ENCODE data around the gene ACRV1.
"Not testable (repeated sequence)": the region's sequence is repeated elsewhere in the genome, so short reads cannot be mapped to it uniquely, and the experiment has no call there.

Gene ACRV1

DNA sequence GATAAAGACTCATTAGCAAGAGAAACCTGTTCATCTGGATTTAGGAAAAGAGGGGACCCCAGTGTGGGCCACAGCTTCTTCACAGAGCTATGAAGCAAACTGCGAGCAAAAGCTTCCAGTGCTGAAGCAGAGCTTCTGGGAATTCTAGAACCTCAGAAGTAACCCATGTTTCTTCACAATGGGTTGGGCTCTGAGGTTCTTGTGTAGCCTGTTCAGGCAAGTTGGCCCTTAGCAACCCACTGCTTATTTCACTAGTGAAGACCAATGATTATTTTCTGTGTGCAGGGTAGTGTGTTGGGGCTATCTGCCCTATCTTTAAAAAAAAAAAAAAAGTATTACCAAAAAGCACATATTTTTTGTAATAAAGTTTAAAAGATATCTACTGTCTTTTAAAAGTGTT, at the start of gene ACRV1:
TSS of gene ACRV1 (minus strand) at position 101 of the 400 bp plus-strand sequence. CDS start at position 34, 67 bp downstream.
- Mint-ChIP-seq H3K4me3 (no peak within 1 kb of the TSS), H3K4me1 (no peaks in the 10 kb centered on the region), H3K36me3 (peaks cover 7 to 11% of the 10 kb centered on the region in 2 donors), H3K27me3 (no peaks in the 10 kb centered on the region), H3K9me3 (no peaks in the 10 kb centered on the region), H3K27ac (no peak within 1 kb of the TSS)
- ATAC-seq (replicated peaks): no peak
- no peak for DNase-seq

DNA sequence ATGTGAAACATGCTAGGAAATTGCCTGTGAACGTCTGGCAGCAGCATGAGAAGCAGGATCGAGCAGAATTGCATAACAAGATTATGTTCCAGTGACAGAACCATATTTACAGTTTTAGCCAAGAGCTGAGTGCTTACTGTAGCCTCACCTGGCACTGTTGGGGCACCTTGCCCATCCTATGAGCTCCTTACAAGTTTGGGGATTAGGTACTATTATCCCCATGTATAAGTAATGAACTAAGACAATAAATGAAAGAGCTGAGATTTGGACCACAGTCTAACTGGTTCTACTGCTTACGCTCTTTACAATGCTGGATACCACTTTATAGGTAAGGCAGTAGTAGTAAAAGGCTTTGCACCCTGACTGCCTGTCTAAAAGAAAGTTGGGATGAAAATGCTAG, 48.3 kb upstream of the ACRV1 start:
- Mint-ChIP-seq H3K9me3 (no peaks in the 10 kb centered on the region), H3K36me3 (no peaks in the 10 kb centered on the region), H3K27ac (no peak overlapping the region), H3K27me3 (peaks cover 8 to 11% of the 10 kb centered on the region in 2 donors), H3K4me1 (no peaks in the 10 kb centered on the region), H3K4me3 (no peak overlapping the region)
- ATAC-seq (replicated peaks) (no peak), DNase-seq (no peak)

- Mint-ChIP-seq H3K27me3 (peaks cover 13 to 19% of the 10 kb centered on the region in 2 donors), H3K4me1 (no peaks in the 10 kb centered on the region), H3K9me3 (no peaks in the 10 kb centered on the region), H3K27ac (no peak overlapping the region), H3K4me3 (no peak overlapping the region), H3K36me3 (no peaks in the 10 kb centered on the region)
- no peak for DNase-seq
- ATAC-seq (replicated peaks): peak; percentile 34 to 58
Measured at GRCh38 chr11:125724125-125724524, 43.5 kb upstream of the ACRV1 start.

GRCh38 chr11:125720781-125721180, 40.1 kb upstream of the ACRV1 start:
- peaks cover 0 to 2% of the 10 kb centered on the region in 2 donors for H3K36me3 Mint-ChIP-seq
- H3K27ac Mint-ChIP-seq: no peak overlapping the region
- H3K4me1 Mint-ChIP-seq: no peaks in the 10 kb centered on the region
- peaks cover 10 to 14% of the 10 kb centered on the region in 2 donors for H3K27me3 Mint-ChIP-seq
- H3K4me3 Mint-ChIP-seq: no peak overlapping the region
- ATAC-seq (replicated peaks) (no peak), DNase-seq (no peak)
- peaks cover 0 to 3% of the 10 kb centered on the region in 2 donors for H3K9me3 Mint-ChIP-seq

DNA sequence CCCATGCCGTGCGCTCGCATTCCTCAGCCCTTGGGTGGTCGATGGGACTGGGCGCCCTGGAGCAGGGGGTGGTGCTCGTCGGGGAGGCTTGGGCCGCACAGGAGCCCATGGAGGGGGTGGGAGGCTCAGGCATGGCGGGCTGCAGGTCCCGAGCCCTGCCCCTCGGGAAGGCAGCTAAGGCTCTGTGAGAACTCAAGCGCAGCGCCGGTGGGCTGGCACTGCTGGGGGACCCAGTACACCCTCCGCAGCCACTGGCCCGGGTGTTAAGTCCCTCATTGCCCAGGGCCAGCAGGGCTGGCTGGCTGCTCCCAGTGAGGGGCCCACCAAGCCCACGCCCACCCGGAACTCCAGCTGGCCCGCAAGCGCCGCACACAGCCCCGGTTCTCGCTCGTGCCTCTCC, 24.0 kb upstream of the ACRV1 start:
- not testable (repeated sequence) for ATAC-seq (replicated peaks); H3K9me3 Mint-ChIP-seq; DNase-seq; H3K27ac Mint-ChIP-seq; H3K36me3 Mint-ChIP-seq; H3K4me3 Mint-ChIP-seq; H3K4me1 Mint-ChIP-seq
- peaks cover 0 to 14% of the 10 kb centered on the region in 2 donors for H3K27me3 Mint-ChIP-seq

DNA sequence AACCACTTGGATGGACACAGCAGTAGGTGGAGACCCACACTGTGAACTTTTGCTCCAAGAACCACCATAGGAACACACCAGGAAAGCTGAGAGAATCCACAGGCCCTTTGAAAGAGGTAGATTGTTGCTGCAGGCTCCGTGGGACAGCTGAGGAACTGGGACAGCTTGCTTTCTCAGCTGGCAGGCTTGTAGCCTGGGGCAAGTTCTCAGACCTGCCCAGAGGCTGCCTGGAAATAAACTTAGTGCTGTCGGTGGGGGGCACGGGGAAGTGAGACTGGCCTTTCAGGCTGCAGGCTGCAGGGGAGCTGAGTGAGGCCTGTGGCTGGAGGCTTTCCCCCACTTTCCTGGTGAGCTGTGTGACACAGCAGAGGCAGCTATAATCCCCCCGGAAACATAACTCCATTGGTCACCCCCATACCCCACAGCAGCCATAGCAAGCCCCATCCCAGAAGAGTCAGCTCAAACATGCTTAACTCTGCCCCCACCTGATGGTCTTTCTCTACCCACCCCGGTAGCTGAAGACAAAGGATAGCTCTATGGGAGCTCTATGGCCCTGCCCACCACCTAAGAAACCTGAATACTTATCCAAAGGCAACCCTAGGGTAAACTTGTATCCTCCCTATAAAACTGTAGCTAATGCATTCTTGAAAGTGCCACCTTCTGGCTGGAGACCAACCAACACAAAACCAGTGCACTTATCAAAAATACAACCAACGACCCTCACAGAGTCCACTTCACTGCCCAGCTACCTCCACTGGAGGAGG, 21.4 kb upstream of the ACRV1 start:
- Mint-ChIP-seq H3K36me3 (no peaks in the 10 kb centered on the region), H3K27ac (no peak overlapping the region), H3K4me1 (peaks cover 2 to 6% of the 10 kb centered on the region in 2 donors), H3K9me3 (peaks cover 4 to 5% of the 10 kb centered on the region in 2 donors), H3K4me3 (no peak overlapping the region), H3K27me3 (peaks cover 0 to 9% of the 10 kb centered on the region in 2 donors)
- ATAC-seq (replicated peaks) (peak in 1 of 2 donors; percentile 31), DNase-seq (no peak)

DNA sequence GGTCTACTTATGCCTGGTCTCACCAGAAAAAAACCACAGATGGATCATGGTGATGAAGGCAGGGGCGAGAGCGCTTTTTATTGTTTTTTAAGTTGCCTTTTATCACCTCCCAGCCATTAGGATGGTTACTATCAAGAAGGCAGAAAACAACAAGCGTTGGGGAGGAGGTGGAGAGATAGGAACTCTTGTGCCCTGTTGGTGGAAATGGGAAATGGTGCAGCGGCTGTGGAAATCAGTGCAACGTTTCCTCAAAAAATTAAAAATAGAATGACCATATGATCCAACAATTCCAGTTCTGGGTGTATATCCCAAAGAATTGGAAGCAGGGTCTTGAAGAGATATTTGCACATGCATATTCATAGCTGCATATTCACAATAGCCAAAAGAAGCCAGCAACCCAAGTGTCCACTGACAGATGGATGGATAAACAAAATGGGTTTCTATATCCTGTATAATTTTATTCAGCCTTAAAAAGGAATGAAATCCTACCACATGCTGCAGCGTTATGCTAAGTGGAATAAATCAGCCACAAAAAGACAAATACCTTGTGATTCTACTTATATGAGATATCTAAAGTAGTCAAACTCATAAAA, 20.5 kb upstream of the ACRV1 start:
- H3K36me3 Mint-ChIP-seq: no peaks in the 10 kb centered on the region
- no peak overlapping the region for H3K4me3 Mint-ChIP-seq
- peaks cover under 1 to 2% of the 10 kb centered on the region in 2 donors for H3K9me3 Mint-ChIP-seq

DNA sequence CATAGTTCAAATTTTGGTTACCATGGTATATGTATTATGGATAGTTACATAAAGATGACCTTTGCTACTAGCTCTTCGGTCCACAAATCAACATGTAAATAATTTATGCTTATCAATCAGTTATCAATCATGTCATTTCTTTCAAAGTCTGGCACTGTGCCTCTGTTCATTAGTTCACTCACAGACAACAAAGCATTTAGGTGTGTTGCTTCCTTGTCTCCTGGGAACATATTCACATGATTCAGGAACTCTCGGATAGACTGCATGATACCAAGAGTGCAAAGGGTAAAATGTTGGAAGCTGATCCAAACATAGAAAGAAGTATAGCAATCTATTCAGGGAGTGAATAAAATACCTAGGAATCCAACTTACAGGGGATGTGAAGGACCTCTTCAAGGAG, 14.3 kb upstream of the ACRV1 start:
- H3K27me3 Mint-ChIP-seq: no peaks in the 10 kb centered on the region
- H3K27ac Mint-ChIP-seq: no peak overlapping the region
- H3K36me3 Mint-ChIP-seq: no peaks in the 10 kb centered on the region
- H3K4me1 Mint-ChIP-seq: no peaks in the 10 kb centered on the region
- no peak for ATAC-seq (replicated peaks)
- no peaks in the 10 kb centered on the region for H3K9me3 Mint-ChIP-seq
- DNase-seq: no peak
- H3K4me3 Mint-ChIP-seq: no peak overlapping the region

More for the DNA sequence above, 20.5 kb upstream of the ACRV1 start:
- H3K27me3 Mint-ChIP-seq: peaks cover 0 to 3% of the 10 kb centered on the region in 2 donors
- H3K27ac Mint-ChIP-seq: no peak overlapping the region
- no peak for DNase-seq
- H3K4me1 Mint-ChIP-seq: peaks cover 2 to 6% of the 10 kb centered on the region in 2 donors
- ATAC-seq (replicated peaks): no peak

- Mint-ChIP-seq H3K4me3 (no peak overlapping the region), H3K9me3 (no peaks in the 10 kb centered on the region), H3K36me3 (no peaks in the 10 kb centered on the region), H3K27ac (no peak overlapping the region), H3K27me3 (no peaks in the 10 kb centered on the region), H3K4me1 (no peaks in the 10 kb centered on the region)
- DNase-seq (no peak), ATAC-seq (replicated peaks) (no peak)
Measured at GRCh38 chr11:125692887-125693286, 12.2 kb upstream of the ACRV1 start.

GRCh38 chr11:125690006-125690405, 9.4 kb upstream of the ACRV1 start:
- ATAC-seq (replicated peaks) (no peak), DNase-seq (no peak)
- no peaks in the 10 kb centered on the region for H3K36me3 Mint-ChIP-seq
- no peaks in the 10 kb centered on the region for H3K4me1 Mint-ChIP-seq
- no peaks in the 10 kb centered on the region for H3K27me3 Mint-ChIP-seq
- H3K4me3 Mint-ChIP-seq: no peak overlapping the region
- H3K27ac Mint-ChIP-seq: no peak overlapping the region
- H3K9me3 Mint-ChIP-seq: no peaks in the 10 kb centered on the region

GRCh38 chr11:125689274-125689859, 8.7 kb upstream of the ACRV1 start:
- H3K27me3 Mint-ChIP-seq: no peaks in the 10 kb centered on the region
- DNase-seq: no peak
- no peak overlapping the region for H3K27ac Mint-ChIP-seq
- no peaks in the 10 kb centered on the region for H3K9me3 Mint-ChIP-seq
- H3K4me1 Mint-ChIP-seq: no peaks in the 10 kb centered on the region
- no peak overlapping the region for H3K4me3 Mint-ChIP-seq
- no peaks in the 10 kb centered on the region for H3K36me3 Mint-ChIP-seq
- ATAC-seq (replicated peaks): no peak

DNA sequence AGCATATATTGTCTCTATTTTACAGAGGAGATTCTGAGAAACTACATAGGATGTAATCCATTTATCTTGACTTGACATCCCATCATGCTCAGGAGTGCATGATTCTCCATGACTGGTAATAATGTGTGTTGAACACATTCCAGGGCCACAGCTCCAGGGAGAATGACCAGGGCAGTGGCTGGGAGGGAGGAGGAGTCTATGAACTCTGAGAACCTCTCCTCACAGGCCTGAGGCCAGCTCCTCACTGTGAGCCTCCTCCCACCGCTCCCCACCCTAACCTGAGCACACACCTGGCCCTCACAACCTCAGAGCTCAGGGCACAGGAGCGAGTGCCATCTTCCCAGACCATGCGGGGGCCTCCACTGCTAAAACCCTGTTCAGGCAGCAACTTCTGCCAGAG, 8.0 kb upstream of the ACRV1 start:
- Mint-ChIP-seq H3K27ac (no peak overlapping the region), H3K9me3 (no peaks in the 10 kb centered on the region), H3K4me3 (no peak overlapping the region), H3K4me1 (no peaks in the 10 kb centered on the region), H3K27me3 (no peaks in the 10 kb centered on the region), H3K36me3 (no peaks in the 10 kb centered on the region)
- ATAC-seq (replicated peaks): no peak
- DNase-seq: no peak

DNA sequence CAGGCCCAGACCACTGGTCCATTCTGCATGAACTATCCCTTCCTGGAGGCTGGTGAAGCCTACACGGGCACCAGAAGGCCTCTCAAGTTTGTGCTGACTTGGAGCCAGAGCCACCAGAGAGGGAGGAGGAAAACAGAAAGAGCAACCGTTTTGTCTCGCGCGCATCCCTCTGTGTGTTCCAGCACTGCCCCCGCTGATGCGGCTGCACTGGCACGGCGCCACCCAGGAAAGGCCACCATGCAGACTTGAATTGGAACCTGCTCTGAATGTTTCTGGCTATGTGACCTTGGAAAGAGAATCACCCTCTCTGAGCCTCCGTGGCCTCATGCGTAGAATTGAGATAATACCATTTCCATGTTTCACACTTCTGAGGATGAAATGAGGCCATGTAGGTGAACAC, 7.4 kb upstream of the ACRV1 start:
- DNase-seq: no peak
- Mint-ChIP-seq H3K27ac (no peak overlapping the region), H3K27me3 (no peaks in the 10 kb centered on the region), H3K36me3 (no peaks in the 10 kb centered on the region), H3K4me1 (no peaks in the 10 kb centered on the region), H3K4me3 (no peak overlapping the region), H3K9me3 (no peaks in the 10 kb centered on the region)
- no peak for ATAC-seq (replicated peaks)

- no peaks in the 10 kb centered on the region for H3K27me3 Mint-ChIP-seq
- no peaks in the 10 kb centered on the region for H3K36me3 Mint-ChIP-seq
- H3K9me3 Mint-ChIP-seq: no peaks in the 10 kb centered on the region
- H3K4me1 Mint-ChIP-seq: no peaks in the 10 kb centered on the region
- no peak overlapping the region for H3K27ac Mint-ChIP-seq
- no peak overlapping the region for H3K4me3 Mint-ChIP-seq
- DNase-seq (no peak), ATAC-seq (replicated peaks) (no peak)
Measured at GRCh38 chr11:125685228-125685627, 4.6 kb upstream of the ACRV1 start.

DNA sequence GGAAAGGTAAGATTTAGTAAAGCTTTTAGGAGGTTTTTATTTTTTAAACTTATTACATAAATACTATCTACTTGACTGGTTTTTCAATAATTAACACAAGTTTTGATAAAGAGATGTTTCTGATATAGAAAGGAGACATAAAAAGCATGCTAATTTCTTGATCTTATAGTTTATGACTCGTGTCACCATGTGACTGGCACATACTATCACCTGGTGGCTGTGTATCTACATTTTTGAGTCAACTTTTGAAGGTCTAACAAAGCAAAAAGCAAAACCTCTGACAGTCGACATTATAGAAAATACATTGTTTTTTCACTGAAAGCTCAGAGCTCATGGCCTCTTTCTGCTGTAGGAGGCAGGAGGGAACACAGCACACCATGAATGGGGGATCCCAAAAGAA, 810 bp downstream of the ACRV1 start:
- H3K27me3 Mint-ChIP-seq: no peaks in the 10 kb centered on the region
- peaks cover 7 to 11% of the 10 kb centered on the region in 2 donors for H3K36me3 Mint-ChIP-seq
- H3K9me3 Mint-ChIP-seq: no peaks in the 10 kb centered on the region
- no peak for DNase-seq
- no peaks in the 10 kb centered on the region for H3K4me1 Mint-ChIP-seq
- H3K27ac Mint-ChIP-seq: no peak overlapping the region
- no peak for ATAC-seq (replicated peaks)
- no peak overlapping the region for H3K4me3 Mint-ChIP-seq

Measured in stimulated activated naive B cell treated with anti-CD40 and anti-IgM and Interleukin-4, amounts not matched to agents 10 μg/mL and 1 μg/mL and 100 μg/mL, for 72 hours (primary cell).